Measurements from ENCODE around the gene DHX32.
"Not testable (repeated sequence)": the region's sequence is repeated elsewhere in the genome, so short reads cannot be mapped to it uniquely, and the experiment has no call there.

Gene DHX32

GRCh38 chr10:125896088-125896934 is 15.2 kb upstream of the DHX32 start, which contains the start of gene FANK1:
TSS of gene FANK1 (plus strand) at chr10:125896564. CDS start at chr10:125896643, 79 bp downstream.
- FAIRE-seq = not testable (repeated sequence)

DNA sequence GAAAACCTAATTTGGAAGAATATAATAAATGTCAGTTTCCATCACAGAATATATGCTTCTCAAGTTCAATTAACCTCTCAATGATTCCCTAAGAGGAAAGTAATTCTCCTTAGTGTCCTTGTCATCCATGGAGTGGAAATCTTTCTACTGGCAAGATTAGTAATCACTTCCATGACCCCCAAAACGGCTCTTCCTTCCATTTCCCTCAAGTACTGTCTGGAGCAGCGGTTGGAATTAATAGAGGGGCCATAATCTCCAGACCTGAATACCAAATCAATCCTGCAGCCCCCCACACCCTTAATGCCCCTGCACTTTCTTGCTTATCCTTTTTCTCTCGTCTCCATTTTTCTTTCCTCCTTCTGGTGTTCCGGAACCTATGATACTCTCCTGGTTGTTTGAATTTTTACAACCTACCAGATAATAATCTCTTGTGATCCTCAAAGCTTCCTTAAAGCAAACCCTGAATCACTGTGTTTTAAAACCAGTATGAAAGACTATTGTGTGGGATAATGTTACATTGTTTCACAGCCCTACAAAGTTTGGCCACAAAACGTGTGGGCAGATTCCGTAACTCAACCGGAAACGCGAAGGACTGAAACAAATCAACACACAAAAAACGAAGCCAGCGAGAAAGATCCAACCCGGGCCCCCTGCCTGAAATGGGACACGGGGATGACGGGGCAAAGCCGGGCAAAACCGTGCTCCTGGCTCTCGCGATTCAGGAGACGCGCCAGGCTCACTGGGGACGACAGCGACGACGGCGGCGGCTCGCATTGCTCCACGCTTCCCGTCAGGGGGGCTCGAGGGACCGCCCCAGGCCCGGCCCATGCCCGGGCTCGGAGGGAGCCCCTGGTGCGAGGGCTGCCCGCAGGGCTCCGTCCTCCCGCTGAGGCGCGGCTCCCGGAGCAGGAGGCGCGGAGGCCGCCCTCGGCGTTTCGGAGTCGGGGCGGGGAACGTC is 14.3 kb upstream of the DHX32 start:
- not testable (repeated sequence) for FAIRE-seq

DNA sequence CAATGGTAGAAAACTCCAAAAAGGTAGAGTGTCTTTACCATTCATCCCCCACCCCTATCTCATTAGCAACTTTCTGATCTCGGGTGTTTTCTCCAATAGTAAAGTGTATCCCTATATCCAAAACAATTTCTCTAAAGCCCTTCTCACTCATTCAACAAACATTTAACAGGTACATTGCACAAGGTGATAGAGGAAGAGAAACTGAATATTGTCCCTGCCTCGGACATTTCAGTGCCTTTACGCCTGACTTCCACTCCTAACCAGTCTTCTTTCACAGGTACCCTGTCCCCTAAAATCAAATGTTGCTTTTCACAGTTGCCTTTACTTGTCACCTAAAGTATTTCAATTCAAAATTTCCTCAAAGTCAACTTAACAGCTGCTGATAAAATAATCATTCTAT is 13.1 kb upstream of the DHX32 start:
- FAIRE-seq = not testable (repeated sequence)

DNA sequence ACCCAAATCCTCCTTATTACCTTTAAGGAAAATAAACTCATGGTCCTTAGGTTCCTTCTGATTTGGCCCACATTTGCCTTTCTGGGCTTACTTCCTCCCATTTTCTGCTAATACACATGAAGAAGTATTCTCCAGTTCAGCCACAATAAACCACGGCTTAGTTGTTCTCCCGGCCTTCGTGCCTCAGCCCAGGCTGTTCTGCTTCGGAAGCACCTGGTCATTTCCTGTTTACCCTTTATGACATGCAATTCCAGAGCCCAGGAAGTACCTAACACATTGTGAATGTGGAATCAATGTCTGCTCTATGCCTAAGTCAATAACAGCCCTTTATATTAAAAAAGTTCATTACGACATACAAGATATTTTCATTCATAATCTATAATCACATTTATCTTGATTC is 11.3 kb upstream of the DHX32 start:
- FAIRE-seq = not testable (repeated sequence)

- FAIRE-seq = not testable (repeated sequence)
Measured at GRCh38 chr10:125889441-125889840, 8.3 kb upstream of the DHX32 start.

- FAIRE-seq = no peak
Measured at GRCh38 chr10:125886914-125887512, 5.9 kb upstream of the DHX32 start.

- no peak for FAIRE-seq
Measured at GRCh38 chr10:125883211-125883610, 2.1 kb upstream of the DHX32 start.

GRCh38 chr10:125882596-125882995 is 1.5 kb upstream of the DHX32 start:
- no peak for FAIRE-seq

- no peak for FAIRE-seq
Measured at GRCh38 chr10:125880719-125881118, 373 bp downstream of the DHX32 start.

DNA sequence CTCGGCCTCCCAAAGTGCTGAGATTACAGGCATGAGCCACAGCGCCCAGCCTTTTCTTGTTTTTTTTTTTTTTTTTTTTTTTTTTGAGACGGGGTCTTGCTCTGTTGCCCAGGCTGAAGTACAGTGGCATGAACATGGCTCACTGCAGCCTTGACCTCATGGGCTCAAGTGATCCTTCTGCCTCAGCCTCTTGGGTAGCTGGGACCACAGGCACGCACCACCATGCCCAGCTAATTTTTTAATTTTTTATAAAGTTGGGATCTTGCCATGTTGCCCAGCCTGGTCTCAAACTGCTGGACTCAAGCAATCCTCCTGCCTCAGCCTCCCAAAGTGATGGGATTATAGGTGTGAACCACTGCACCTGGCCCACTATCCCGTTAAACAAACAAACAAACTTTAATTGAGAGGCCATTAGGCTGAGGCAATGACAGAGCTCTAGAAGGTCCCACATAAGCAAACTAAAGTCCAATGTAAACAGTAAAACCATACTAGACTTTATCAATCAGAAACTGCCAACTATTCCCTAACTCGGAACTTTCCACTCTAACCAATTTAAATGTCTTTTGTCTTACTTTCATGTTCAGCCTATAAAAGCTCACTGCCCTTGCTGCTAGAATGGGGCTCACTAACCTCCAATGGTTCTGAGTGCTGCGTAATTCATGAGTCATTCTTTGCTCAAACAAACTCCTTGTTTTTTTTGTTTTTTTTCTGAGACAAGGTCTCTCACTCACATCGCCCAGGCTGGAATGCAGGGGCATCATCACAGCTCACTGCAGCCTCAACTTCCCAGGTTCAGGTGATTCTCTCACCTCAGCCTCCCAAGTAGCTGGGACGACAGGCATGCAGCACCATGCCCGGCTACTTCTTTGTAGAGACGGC is 1.9 kb downstream of the DHX32 start:
- FAIRE-seq = peak; percentile 85

- no peak for FAIRE-seq
Measured at GRCh38 chr10:125871338-125871737, 9.8 kb downstream of the DHX32 start.

DNA sequence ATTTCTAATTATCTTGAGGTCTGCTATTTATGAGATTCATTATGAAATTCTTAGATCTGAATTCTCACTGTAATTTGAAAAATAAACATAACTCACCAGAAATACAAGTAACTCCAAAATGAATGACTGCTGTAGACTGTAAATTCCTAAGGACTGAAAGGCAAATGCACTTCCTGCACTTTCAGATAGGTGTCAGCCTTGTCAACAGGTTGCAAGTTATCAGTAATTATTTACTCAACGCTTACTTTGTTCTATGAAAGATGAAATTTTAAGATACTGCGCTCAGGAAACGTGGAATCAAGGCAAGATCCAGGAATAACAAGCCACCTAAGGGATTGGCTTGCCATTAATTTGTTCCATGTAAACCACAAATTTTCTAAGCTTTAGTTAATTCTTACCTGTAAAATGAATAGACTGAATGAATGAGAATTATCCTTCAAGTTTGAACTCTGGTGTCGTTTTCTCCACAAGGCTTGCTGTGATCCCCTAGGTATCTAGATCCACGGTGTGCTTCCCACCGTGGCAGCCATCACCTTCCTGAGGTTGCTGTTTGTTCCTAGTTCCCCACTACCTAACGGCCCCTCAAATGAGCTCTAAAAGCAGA is 12.6 kb downstream of the DHX32 start:
- FAIRE-seq = peak; percentile 98

GRCh38 chr10:125866421-125867029 is 14.6 kb downstream of the DHX32 start:
- FAIRE-seq = no peak

DNA sequence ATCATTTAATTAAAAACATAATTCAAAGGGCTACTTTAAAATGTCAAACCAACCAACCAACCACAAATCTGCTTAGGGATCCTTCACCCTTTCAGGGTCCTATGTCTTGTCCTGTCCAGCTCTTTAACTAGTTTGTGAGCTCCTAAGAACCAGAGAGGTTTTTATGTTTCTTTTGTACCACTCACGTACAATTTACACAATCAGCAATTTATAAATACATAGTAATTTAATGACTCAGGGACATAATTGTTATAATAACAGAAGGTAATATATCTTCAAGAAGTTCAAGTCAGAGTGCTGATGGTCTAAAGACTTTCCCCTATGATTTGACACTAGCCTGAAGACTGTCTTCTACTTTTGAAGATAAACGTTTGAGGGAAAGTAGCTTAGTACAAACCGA is 16.0 kb downstream of the DHX32 start:
- FAIRE-seq = no peak

- FAIRE-seq = peak; percentile 92
Measured at GRCh38 chr10:125859128-125859817, 21.8 kb downstream of the DHX32 start.

DNA sequence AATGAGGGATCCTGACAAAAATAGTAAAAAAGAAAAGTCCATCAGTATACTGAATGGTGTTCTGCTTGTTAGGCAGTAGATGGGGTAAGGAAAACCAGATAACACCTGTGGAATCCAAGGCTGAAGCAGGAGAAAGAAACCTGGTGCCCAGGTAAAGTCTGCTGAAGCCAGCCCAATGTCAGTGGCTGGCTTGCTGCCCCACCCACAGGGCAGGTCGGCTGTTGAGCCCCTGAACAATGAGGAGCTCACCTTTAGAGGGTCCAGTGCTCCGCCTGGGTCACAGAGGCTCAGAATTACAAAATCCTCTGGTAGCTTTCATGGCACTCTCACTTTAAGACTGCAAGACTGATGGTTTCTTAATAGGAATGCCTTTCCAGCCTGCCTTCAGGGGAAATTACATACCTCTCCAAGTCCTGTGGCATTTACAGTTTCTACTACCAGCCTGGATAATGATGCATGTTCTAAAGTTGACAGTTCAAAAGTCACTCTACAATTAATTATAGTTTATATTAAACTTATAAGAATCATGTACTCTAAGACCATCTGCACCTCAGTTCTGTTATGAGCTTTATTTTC is 23.8 kb downstream of the DHX32 start:
- FAIRE-seq = no peak

GRCh38 chr10:125852487-125852886 is 28.6 kb downstream of the DHX32 start:
- FAIRE-seq = peak; percentile 36

GRCh38 chr10:125850766-125851731 is 30.0 kb downstream of the DHX32 start:
- FAIRE-seq = no peak

DNA sequence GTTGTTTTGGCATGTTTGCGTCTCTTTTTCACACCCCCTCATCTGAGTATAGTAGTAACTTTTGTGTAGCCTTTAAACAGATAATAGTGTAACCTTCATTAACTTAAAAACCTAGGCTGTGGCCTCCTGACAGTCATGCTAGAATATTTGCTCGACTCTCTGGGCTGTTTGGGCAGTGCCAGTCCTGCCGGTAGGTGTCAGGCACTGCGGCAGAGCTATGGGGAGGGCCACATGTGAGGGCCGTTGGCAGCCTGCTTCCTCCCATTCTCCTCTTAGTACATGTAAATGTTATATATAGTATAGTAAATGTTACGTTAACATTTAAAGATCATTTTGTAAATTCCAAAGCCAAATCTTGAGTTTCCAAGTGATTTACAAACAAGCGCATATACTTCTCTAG is 31.6 kb downstream of the DHX32 start:
- FAIRE-seq = no peak

All from islet of Langerhans (tissue), 1 donor.